Skin epidermis (tissue), 12 donors: ENCODE measurements around the gene PRND.
"Not testable (repeated sequence)": the region's sequence is repeated elsewhere in the genome, so short reads cannot be mapped to it uniquely, and the experiment has no call there.

Source experiments
- H3K27ac ChIP-seq, 21 experiments: fragments of 200-600 bp; sonication (generic) in 11 of 21; one replicate each; pipeline ENCODE4 v1.5.0; 2020; ENCODE audit warnings: mild to moderate bottlenecking in 3 of 21, inconsistent platforms in 2 of 21, moderate library complexity in 2 of 21
- H3K4me3 ChIP-seq, 7 experiments: fragments of 200-600 bp; sonication (generic) in 2 of 7; one replicate each; pipeline ENCODE4 v1.5.0; 2020; ENCODE audit warnings: inconsistent platforms in 2 of 7, mild to moderate bottlenecking in 2 of 7, moderate library complexity in 1 of 7

The PRND gene

GRCh38 chr20:4773014-4773413 lies 51.3 kb downstream of the PRND start:
- not testable (repeated sequence) for H3K4me3 ChIP-seq, H3K27ac ChIP-seq

GRCh38 chr20:4773736-4774135 lies 52.0 kb downstream of the PRND start:
- Histone ChIP-seq H3K4me3 (no peak overlapping the region), H3K27ac (peak overlapping the region in 4 of 21 experiments; percentile 6 to 62 (median 38))

- H3K27ac ChIP-seq = peak overlapping the region in 3 of 21 experiments; percentile 38 to 62 (median 39)
- H3K4me3 ChIP-seq = no peak overlapping the region
Observed at GRCh38 chr20:4774207-4774606, 52.5 kb downstream of the PRND start.

GRCh38 chr20:4775322-4776078 lies 53.8 kb downstream of the PRND start:
- no peak overlapping the region for H3K4me3 ChIP-seq
- no peak overlapping the region for H3K27ac ChIP-seq

GRCh38 chr20:4776079-4776630 lies 54.4 kb downstream of the PRND start:
- H3K4me3 ChIP-seq = no peak overlapping the region
- H3K27ac ChIP-seq = no peak overlapping the region
